ENCODE data around the gene SPRR4. TPM values are rescaled to one million over a fixed set of nuclear protein-coding genes. Genes with fewer than 3 reads are reported as not detected.

The SPRR4 gene
- total and polyA plus RNA-seq, 2 donors (not counting 3 experiments of a cell fraction or from before 2014, with no cell fraction given), result not detected

- no peak for FAIRE-seq
- dilution Hi-C loops (cut with MboI; ENCODE audit: extremely low pct_ligation_motif_present, low sequenced_read_pairs), result no loop called here
These were observed 3.2 kb upstream of the SPRR4 start for GRCh38 chr1:152967201-152967600.

DNA sequence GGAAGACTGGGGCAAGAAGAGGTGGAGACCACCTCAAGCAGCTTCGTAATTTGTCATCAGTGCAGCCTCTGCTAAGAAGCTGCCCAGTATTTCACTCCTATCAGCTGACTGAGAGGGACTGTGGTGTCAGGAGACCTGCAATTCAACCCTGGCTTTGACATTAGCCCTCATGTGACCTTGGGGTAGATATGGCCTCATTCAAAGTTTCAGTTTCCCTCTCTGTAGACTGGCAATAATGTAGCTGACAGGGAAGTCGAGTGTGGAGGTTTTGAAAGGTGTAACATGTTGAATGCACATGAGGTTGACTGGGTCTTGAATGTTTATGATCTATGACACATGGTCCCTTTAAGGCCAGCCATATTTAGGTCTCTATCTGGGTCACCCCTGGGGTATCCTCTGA is 2.2 kb upstream of the SPRR4 start:
- TF ChIP-seq EZH2 (IDR thresholded peaks at IDR 0.05; ENCODE audit: borderline replicate concordance, low read depth, low read length, severe bottlenecking) (no peak), MAX (IDR thresholded peaks at IDR 0.05; ENCODE audit: insufficient read depth, insufficient read length) (no peak), GATA2 (IDR thresholded peaks at IDR 0.05; ENCODE audit: insufficient read depth, insufficient read length, low read depth, low read length) (no peak), POLR2A (IDR thresholded peaks at IDR 0.05; ENCODE audit: low read depth, low read length) (no peak), JUN (IDR thresholded peaks at IDR 0.05; ENCODE audit: borderline replicate concordance, insufficient read depth, insufficient read length, low read depth) (no peak), FOS (IDR thresholded peaks at IDR 0.05; ENCODE audit: borderline replicate concordance, insufficient read depth, low read length) (no peak), POLR2AphosphoS5 (IDR thresholded peaks at IDR 0.05; ENCODE audit: insufficient read depth, low read depth, low read length) (no peak), MYC (IDR thresholded peaks at IDR 0.05; ENCODE audit: low read depth, low read length) (no peak)
- TF ChIP-seq, protein P1, sequence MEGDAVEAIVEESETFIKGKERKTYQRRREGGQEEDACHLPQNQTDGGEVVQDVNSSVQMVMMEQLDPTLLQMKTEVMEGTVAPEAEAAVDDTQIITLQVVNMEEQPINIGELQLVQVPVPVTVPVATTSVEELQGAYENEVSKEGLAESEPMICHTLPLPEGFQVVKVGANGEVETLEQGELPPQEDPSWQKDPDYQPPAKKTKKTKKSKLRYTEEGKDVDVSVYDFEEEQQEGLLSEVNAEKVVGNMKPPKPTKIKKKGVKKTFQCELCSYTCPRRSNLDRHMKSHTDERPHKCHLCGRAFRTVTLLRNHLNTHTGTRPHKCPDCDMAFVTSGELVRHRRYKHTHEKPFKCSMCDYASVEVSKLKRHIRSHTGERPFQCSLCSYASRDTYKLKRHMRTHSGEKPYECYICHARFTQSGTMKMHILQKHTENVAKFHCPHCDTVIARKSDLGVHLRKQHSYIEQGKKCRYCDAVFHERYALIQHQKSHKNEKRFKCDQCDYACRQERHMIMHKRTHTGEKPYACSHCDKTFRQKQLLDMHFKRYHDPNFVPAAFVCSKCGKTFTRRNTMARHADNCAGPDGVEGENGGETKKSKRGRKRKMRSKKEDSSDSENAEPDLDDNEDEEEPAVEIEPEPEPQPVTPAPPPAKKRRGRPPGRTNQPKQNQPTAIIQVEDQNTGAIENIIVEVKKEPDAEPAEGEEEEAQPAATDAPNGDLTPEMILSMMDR (IDR thresholded peaks at IDR 0.05; ENCODE audit: extremely low read depth in 1 of 2, insufficient read depth in 1 of 2, low read depth in 1 of 2, low read length in 2 of 2), result no peak
- Histone ChIP-seq H3K4me3 (replicated peaks in 1 of 3; ENCODE audit: insufficient read depth in 1 of 3, low read depth in 1 of 3, low read length in 3 of 3) (no peak overlapping the region), H3K27me3 (ENCODE audit: control insufficient read depth in 2 of 2, insufficient read depth in 2 of 2, low read length in 2 of 2) (no peaks in the 10 kb centered on the region), H3K9me3 (replicated peaks; ENCODE audit: control insufficient read depth, insufficient read depth, low read length) (no peaks in the 10 kb centered on the region), H3K9ac (replicated peaks; ENCODE audit: extremely low read depth, insufficient read depth, low read length) (no peak overlapping the region), H3K79me2 (ENCODE audit: control insufficient read depth, insufficient read depth, low read length) (no peaks in the 10 kb centered on the region), H3K4me2 (ENCODE audit: insufficient read depth, low read length) (no peak overlapping the region), H3K9me1 (replicated peaks; ENCODE audit: control insufficient read depth, extremely low read depth, insufficient read depth, low read length) (no peaks in the 10 kb centered on the region), H2AFZ (ENCODE audit: low read depth, low read length) (no peak overlapping the region), H3K27ac (ENCODE audit: insufficient read depth, low read depth, low read length) (no peak overlapping the region), H4K20me1 (replicated peaks; ENCODE audit: control insufficient read depth, extremely low read depth, insufficient read depth, low read length) (no peaks in the 10 kb centered on the region), H3K4me1 (ENCODE audit: control insufficient read depth, extremely low read depth, insufficient read depth, low read length) (no peaks in the 10 kb centered on the region), H3K36me3 (ENCODE audit: control insufficient read depth in 2 of 2, extremely low read depth in 1 of 2, insufficient read depth in 2 of 2, low read length in 2 of 2) (no peaks in the 10 kb centered on the region)
- intact Hi-C loops (cut with micrococcal nuclease) (no loop called here), dilution Hi-C loops (cut with MboI; ENCODE audit: extremely low pct_ligation_motif_present, low sequenced_read_pairs) (no loop called here)
- DNase-seq (ENCODE audit: low read depth, low spot score), result no peak
- ChIA-PET POLR2A (no interaction called here), CTCF (no interaction called here)
- FAIRE-seq, result no peak
- BruUV-seq (replicated peaks), result no TSS peak

More at GRCh38 chr1:152967201-152967600, 3.2 kb upstream of the SPRR4 start:
- H3K9me3 ChIP-seq (replicated peaks; ENCODE audit: control insufficient read depth, insufficient read depth, low read length), result no peaks in the 10 kb centered on the region
- no peak overlapping the region for H3K9ac ChIP-seq (replicated peaks; ENCODE audit: extremely low read depth, insufficient read depth, low read length)
- H3K36me3 ChIP-seq (ENCODE audit: control insufficient read depth in 2 of 2, extremely low read depth in 1 of 2, insufficient read depth in 2 of 2, low read length in 2 of 2), result no peaks in the 10 kb centered on the region
- H3K4me2 ChIP-seq (ENCODE audit: insufficient read depth, low read length), result no peak overlapping the region
- H3K79me2 ChIP-seq (ENCODE audit: control insufficient read depth, insufficient read depth, low read length), result no peaks in the 10 kb centered on the region
- H4K20me1 ChIP-seq (replicated peaks; ENCODE audit: control insufficient read depth, extremely low read depth, insufficient read depth, low read length), result no peaks in the 10 kb centered on the region
- DNase-seq (ENCODE audit: low read depth, low spot score), result no peak
- CTCF ChIA-PET, result no interaction called here
- no peak overlapping the region for H3K27ac ChIP-seq (ENCODE audit: insufficient read depth, low read depth, low read length)
- no peaks in the 10 kb centered on the region for H3K9me1 ChIP-seq (replicated peaks; ENCODE audit: control insufficient read depth, extremely low read depth, insufficient read depth, low read length)
- intact Hi-C loops (cut with micrococcal nuclease), result no loop called here
- no peaks in the 10 kb centered on the region for H3K4me1 ChIP-seq (ENCODE audit: control insufficient read depth, extremely low read depth, insufficient read depth, low read length)
- TF ChIP-seq, protein P1 (IDR thresholded peaks at IDR 0.05; ENCODE audit: extremely low read depth in 1 of 2, insufficient read depth in 1 of 2, low read depth in 1 of 2, low read length in 2 of 2), result no peak
- TF ChIP-seq FOS (IDR thresholded peaks at IDR 0.05; ENCODE audit: borderline replicate concordance, insufficient read depth, low read length) (no peak), JUN (IDR thresholded peaks at IDR 0.05; ENCODE audit: borderline replicate concordance, insufficient read depth, insufficient read length, low read depth) (no peak)
- BruUV-seq (replicated peaks), result no TSS peak
- H3K4me3 ChIP-seq (replicated peaks in 1 of 3; ENCODE audit: insufficient read depth in 1 of 3, low read depth in 1 of 3, low read length in 3 of 3), result no peak overlapping the region
- H2AFZ ChIP-seq (ENCODE audit: low read depth, low read length), result no peak overlapping the region
- no peaks in the 10 kb centered on the region for H3K27me3 ChIP-seq (ENCODE audit: control insufficient read depth in 2 of 2, insufficient read depth in 2 of 2, low read length in 2 of 2)
- POLR2A ChIA-PET, result no interaction called here
